ENCODE data around the gene GFI1B.

GFI1B gene

DNA sequence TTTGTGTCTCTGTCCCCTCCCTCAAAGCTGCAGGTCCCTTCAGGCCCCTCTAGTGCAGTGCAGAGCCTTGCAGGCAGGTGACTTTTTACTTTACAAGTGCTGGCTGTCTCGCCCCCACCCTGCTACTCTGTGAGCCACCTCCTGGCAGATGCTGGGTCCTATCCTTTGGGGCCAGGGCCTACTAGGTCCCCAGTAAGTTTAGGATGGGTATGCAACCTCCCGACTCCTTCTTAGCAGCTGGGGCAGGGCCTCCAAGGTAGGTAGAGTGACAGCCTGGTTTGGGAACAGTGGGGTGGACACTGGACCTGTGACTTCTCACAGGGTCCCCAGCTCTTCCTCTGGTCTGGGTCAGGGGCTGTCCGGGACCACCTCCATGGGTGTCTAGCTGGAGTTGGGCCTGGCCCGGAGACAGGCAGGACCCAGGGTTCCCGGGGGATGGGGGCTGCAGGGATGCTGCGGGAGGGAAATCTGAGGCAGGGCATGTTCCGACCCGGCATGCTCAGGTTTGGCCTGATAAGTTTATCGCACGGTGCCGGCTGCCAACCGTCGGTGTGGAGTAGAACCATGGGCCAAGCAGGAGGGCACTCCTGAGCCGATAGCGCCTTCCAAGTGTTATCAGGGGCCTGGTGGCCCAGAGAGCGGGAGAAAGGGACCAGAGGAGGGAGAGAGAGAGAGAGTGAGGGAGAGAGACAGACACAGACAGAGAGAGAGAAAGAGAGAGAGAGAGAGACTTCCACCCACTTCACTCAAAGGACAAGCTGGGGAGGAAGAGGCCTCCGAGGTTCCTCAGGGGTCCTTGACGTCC, 20.5 kb downstream of the GFI1B start:
- Histone ChIP-seq H2AFZ (no peak overlapping the region), H3K79me2 (no peaks in the 10 kb centered on the region), H3K9me3 (ENCODE audit: control insufficient read depth, low read length) (no peaks in the 10 kb centered on the region), H3K4me1 (no peaks in the 10 kb centered on the region), H3K9ac (no peak overlapping the region), H3K27ac (no peak overlapping the region), H3K36me3 (ENCODE audit: control insufficient read depth, insufficient read depth, low read length) (no peaks in the 10 kb centered on the region), H3K27me3 (ENCODE audit: control insufficient read depth, insufficient read depth, low read length) (no peaks in the 10 kb centered on the region), H3K4me2 (ENCODE audit: low read length) (no peak overlapping the region), H3K4me3 (ENCODE audit: low read depth, low read length) (no peak overlapping the region)
- TF ChIP-seq, protein P1, sequence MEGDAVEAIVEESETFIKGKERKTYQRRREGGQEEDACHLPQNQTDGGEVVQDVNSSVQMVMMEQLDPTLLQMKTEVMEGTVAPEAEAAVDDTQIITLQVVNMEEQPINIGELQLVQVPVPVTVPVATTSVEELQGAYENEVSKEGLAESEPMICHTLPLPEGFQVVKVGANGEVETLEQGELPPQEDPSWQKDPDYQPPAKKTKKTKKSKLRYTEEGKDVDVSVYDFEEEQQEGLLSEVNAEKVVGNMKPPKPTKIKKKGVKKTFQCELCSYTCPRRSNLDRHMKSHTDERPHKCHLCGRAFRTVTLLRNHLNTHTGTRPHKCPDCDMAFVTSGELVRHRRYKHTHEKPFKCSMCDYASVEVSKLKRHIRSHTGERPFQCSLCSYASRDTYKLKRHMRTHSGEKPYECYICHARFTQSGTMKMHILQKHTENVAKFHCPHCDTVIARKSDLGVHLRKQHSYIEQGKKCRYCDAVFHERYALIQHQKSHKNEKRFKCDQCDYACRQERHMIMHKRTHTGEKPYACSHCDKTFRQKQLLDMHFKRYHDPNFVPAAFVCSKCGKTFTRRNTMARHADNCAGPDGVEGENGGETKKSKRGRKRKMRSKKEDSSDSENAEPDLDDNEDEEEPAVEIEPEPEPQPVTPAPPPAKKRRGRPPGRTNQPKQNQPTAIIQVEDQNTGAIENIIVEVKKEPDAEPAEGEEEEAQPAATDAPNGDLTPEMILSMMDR (IDR thresholded peaks at IDR 0.05) = no peak

DNA sequence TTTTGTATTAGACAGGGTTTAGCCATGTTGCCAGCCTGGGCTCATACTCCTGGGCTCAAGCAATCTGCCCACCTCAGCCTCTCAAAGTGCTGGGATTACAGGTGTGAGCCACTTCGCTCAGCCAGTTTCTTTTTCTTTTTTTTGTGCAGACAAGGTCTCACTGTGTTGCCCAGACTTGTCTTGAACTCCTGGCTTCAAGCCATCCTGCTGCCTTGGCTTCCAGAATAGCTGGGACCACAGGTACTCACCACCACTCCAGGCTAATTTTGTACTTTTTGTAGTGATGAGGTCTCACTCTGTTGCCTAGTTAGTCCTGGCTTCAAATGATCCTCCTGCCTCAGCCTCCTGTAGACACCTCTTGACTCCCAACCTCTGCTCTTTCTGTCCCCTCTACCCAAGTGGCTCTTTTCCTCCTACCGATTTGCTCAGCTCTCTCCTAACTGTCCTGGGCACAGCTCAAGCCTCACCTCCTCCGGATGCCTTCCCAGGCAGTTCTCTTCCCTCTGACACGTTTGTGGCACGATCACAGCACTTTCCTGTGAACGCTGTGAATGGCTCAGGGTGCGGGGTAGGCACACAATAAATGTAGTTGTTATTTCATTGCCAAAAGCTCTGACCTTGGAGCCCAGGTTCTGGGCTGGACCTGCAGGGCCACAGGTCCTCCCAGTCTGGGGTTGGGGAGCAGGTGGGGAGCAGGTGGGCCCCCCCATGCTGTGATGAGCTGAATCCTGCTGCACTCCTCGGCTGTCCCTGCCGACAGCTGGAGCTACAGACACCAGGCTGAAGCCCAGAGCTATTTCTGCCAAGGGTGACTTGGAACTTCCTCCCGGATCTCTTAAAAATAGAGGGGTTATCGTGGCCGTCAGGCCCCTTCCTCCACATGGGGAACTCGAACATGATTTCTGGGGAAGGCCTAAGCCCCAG, 23.9 kb downstream of the GFI1B start:
- no peak overlapping the region for H3K4me2 ChIP-seq (ENCODE audit: low read length)
- H3K36me3 ChIP-seq (ENCODE audit: control insufficient read depth, insufficient read depth, low read length) = no peaks in the 10 kb centered on the region
- no peak overlapping the region for H3K4me3 ChIP-seq (ENCODE audit: low read depth, low read length)
- H3K27me3 ChIP-seq (ENCODE audit: control insufficient read depth, insufficient read depth, low read length) = no peaks in the 10 kb centered on the region
- H3K9me3 ChIP-seq (ENCODE audit: control insufficient read depth, low read length) = no peaks in the 10 kb centered on the region
- no peak overlapping the region for H3K9ac ChIP-seq
- TF ChIP-seq, protein P1 (IDR thresholded peaks at IDR 0.05) = no peak
- H3K4me1 ChIP-seq = no peaks in the 10 kb centered on the region
- no peaks in the 10 kb centered on the region for H3K79me2 ChIP-seq
- H2AFZ ChIP-seq = no peak overlapping the region
- no peak overlapping the region for H3K27ac ChIP-seq

DNA sequence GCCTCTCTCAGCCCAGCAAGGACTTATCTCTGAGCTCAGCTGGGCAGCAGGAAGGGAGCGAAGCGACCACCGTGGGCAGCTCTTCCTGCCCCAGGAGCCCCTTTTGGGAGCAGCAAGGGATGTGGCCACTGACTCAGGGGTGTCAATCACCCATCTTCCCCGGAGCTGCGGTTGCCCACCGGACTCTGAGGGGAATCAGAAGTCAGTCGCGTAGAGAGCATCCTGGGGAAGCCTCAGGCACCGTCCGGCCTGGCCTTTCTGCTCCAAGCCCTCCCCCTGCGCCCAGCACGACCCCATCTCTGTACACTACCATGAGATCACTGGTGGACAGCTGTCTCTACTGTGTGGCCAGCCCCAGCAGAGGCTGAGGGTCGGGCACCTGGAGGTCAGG, 24.6 kb downstream of the GFI1B start:
- Histone ChIP-seq H3K4me3 (ENCODE audit: low read depth, low read length) (no peak overlapping the region), H3K36me3 (ENCODE audit: control insufficient read depth, insufficient read depth, low read length) (no peaks in the 10 kb centered on the region), H2AFZ (no peak overlapping the region), H3K27ac (no peak overlapping the region), H3K4me1 (no peaks in the 10 kb centered on the region), H3K9ac (no peak overlapping the region), H3K4me2 (ENCODE audit: low read length) (no peak overlapping the region), H3K79me2 (no peaks in the 10 kb centered on the region), H3K9me3 (ENCODE audit: control insufficient read depth, low read length) (no peaks in the 10 kb centered on the region), H3K27me3 (ENCODE audit: control insufficient read depth, insufficient read depth, low read length) (no peaks in the 10 kb centered on the region)
- TF ChIP-seq, protein P1 (IDR thresholded peaks at IDR 0.05) = no peak

DNA sequence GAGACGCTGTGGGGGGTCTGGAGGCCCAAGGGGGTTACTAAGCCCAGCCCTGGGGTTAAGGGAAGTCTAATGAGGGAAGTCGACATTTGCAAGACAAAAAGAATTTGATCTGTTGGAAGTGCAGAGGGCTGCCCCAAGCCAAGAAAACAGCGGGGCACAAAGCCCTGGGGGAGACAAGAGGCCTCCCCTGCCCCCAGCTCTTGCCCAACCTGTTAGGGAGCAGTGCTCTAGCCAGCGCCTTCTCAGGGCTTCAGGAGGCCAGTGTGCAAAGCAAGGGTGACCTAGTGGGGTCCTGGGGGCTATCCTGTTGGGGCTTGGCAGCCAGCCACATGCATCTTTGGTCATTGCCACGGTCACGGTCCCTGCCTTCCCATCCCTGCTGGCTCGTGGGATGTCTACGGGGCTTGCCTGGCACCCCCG, 25.2 kb downstream of the GFI1B start:
- H3K9ac ChIP-seq = no peak overlapping the region
- no peak overlapping the region for H3K4me2 ChIP-seq (ENCODE audit: low read length)
- no peaks in the 10 kb centered on the region for H3K4me1 ChIP-seq
- no peak overlapping the region for H3K27ac ChIP-seq
- no peak overlapping the region for H2AFZ ChIP-seq
- TF ChIP-seq, protein P1 (IDR thresholded peaks at IDR 0.05) = no peak
- no peaks in the 10 kb centered on the region for H3K79me2 ChIP-seq
- no peaks in the 10 kb centered on the region for H3K27me3 ChIP-seq (ENCODE audit: control insufficient read depth, insufficient read depth, low read length)
- H3K4me3 ChIP-seq (ENCODE audit: low read depth, low read length) = no peak overlapping the region
- no peaks in the 10 kb centered on the region for H3K9me3 ChIP-seq (ENCODE audit: control insufficient read depth, low read length)
- no peaks in the 10 kb centered on the region for H3K36me3 ChIP-seq (ENCODE audit: control insufficient read depth, insufficient read depth, low read length)
